Esophagus muscularis mucosa (tissue), 4 donors: ENCODE measurements around the gene MVB12B.

Source experiments
- CTCF ChIP-seq, 3 experiments: fragments of 200-600 bp in 2 of 3; fragments of 450-650 bp in 1 of 3; sonication (generic) in 2 of 3; IDR thresholded peaks; one replicate each; pipeline ENCODE4 v1.5.1; 2017 to 2019; ENCODE audit warnings: antibody characterized with exemption in 3 of 3, mild to moderate bottlenecking in 2 of 3, moderate library complexity in 1 of 3
- EP300 ChIP-seq: sonication (generic); formaldehyde crosslinking; IDR thresholded peaks from one replicate; pipeline ENCODE4 v1.6.1; 2017; ENCODE audit warnings: antibody characterized with exemption
- POLR2A ChIP-seq: fragments of 450-650 bp; IDR thresholded peaks from one replicate; pipeline ENCODE4 v1.6.1; 2017; ENCODE audit warnings: antibody characterized with exemption, moderate library complexity, mild to moderate bottlenecking, low read depth
- POLR2AphosphoS5 ChIP-seq, 2 donors: sonication (generic); formaldehyde crosslinking; IDR thresholded peaks; one replicate each; pipeline ENCODE4 v1.6.1; 2017; ENCODE audit warnings: antibody characterized with exemption in 2 of 2

- TF ChIP-seq CTCF (IDR thresholded peaks at IDR 0.05) (no peak), POLR2A (no peak), POLR2AphosphoS5 (IDR thresholded peaks at IDR 0.05) (no peak), EP300 (no peak)
Observed at GRCh38 chr9:126326228-126327005, at the start of gene MVB12B.
